ENCODE data around the gene PUSL1. TPM values are rescaled to one million over a fixed set of nuclear protein-coding genes. Genes with fewer than 3 reads are reported as not detected.

PUSL1 gene
- total RNA-seq, 1 donor from 2014 or later: 16.2 TPM

DNA sequence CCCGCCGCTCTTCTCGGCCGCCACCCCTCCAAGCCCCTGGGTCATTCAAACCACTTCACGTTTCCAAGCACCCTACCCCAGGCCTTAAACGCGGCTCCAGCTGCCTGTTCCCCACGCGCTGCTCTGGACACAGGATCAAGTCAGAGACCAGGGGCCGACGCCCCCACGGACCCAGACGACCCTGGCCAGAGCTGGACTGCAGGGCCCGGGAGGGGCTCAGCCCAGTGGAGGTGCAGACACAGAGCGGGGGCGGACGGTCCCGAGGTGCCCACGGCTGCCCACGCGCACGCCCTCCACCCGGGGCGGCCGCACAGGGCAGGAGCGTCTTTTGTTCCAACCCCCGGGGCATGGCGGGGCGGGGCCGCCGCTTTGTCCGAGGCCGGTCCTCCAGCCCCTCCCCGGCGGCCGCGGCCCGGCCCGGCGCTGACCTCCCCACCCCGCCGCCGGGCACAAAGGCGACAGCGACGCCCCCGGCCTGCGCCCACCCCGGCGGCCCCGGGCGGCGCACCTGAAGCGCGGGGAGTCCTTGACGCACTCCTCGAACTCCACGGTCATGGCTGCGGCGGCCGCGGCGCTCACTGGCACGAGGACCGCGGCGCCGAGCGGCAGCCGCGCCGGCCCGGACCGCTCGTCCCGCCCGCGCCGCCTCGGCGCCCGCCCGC, 1.0 kb upstream of the PUSL1 start:
- Histone ChIP-seq H3K36me3 (peaks cover 30% of the 10 kb centered on the region), H3K27me3 (ENCODE audit: low read depth) (no peaks in the 10 kb centered on the region), H3K4me1 (peaks cover 46% of the 10 kb centered on the region), H3K27ac (peak overlapping the region; percentile 93), H3K9me3 (no peaks in the 10 kb centered on the region), H3K4me3 (peak overlapping the region; percentile 93)
- intact Hi-C loops (cut with DNase I): no loop called here
- peak in 1 of 2 donors; percentile 11 for ATAC-seq
- DNase-seq: peak; percentile 75
- TF ChIP-seq, protein P1, sequence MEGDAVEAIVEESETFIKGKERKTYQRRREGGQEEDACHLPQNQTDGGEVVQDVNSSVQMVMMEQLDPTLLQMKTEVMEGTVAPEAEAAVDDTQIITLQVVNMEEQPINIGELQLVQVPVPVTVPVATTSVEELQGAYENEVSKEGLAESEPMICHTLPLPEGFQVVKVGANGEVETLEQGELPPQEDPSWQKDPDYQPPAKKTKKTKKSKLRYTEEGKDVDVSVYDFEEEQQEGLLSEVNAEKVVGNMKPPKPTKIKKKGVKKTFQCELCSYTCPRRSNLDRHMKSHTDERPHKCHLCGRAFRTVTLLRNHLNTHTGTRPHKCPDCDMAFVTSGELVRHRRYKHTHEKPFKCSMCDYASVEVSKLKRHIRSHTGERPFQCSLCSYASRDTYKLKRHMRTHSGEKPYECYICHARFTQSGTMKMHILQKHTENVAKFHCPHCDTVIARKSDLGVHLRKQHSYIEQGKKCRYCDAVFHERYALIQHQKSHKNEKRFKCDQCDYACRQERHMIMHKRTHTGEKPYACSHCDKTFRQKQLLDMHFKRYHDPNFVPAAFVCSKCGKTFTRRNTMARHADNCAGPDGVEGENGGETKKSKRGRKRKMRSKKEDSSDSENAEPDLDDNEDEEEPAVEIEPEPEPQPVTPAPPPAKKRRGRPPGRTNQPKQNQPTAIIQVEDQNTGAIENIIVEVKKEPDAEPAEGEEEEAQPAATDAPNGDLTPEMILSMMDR (IDR thresholded peaks at IDR 0.05): no peak

DNA sequence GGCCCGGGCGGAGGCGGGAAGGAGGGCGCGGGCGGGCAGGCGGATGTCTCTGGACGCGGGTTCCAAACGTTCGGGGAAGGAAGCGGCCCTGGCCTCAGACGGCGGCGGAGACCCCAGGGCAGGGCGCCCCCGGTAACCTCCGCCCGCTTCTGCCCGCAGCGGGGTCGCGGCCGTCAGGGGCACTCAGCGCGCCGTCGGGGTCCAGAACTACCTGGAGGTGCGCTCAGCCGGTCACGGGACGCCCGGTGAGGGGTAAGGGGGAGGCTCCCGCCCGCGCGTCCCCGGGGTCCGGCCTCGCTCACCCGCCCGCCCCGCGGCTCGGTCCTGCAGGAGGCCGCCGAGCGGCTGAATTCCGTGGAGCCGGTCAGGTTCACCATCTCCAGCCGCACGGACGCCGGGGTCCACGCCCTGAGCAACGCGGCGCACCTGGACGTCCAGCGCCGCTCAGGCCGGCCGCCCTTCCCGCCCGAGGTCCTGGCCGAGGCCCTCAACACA, 406 bp downstream of the PUSL1 start:
- Histone ChIP-seq H3K27me3 (ENCODE audit: low read depth) (no peaks in the 10 kb centered on the region), H3K27ac (peak overlapping the region; percentile 93), H3K4me1 (peaks cover 45% of the 10 kb centered on the region), H3K4me3 (peak overlapping the region; percentile 93), H3K9me3 (no peaks in the 10 kb centered on the region), H3K36me3 (peaks cover 44% of the 10 kb centered on the region)
- ATAC-seq (peak; percentile 1 to 13), DNase-seq (no peak)
- TF ChIP-seq, protein P1 (IDR thresholded peaks at IDR 0.05): no peak
- intact Hi-C loops (cut with DNase I): no loop called here

DNA sequence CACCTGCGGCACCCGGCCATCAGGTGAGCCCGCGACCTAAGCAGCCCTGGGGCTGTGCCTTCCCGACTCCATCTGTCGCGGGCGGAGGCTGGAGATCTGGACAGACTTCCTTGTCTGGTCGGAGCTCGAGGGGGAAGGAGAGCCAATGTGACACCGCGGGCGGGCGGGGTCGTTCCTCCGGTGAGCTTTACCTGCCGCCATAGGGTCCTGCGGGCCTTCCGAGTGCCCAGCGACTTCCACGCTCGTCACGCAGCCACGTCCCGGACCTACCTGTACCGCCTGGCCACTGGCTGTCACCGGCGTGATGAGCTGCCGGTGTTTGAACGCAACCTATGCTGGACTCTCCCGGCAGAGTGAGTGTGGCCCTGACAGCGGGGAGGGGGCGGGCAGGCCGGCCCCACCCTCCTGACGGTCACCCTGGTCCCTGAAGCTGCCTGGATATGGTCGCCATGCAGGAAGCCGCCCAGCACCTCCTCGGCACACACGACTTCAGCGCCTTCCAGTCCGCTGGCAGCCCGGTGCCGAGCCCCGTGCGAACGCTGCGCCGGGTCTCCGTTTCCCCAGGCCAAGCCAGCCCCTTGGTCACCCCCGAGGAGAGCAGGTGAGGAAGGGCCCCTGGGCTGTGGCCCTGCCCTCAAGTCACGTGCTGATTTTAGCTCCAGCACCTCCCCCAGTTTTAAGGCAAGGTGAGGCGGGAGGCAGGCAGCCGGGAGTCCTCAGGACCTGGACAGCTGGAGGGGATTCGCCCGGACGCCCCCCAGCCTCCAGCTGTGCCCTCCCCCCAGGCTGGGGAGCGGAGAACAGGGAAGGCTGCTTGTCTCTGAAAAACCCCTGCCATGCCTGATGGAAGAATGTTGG, 1.1 kb downstream of the PUSL1 start:
- peaks cover 39% of the 10 kb centered on the region for H3K4me1 ChIP-seq
- peaks cover 50% of the 10 kb centered on the region for H3K36me3 ChIP-seq
- DNase-seq (peak; percentile 66), ATAC-seq (no peak)
- no peaks in the 10 kb centered on the region for H3K27me3 ChIP-seq (ENCODE audit: low read depth)
- TF ChIP-seq, protein P1 (IDR thresholded peaks at IDR 0.05): no peak
- H3K4me3 ChIP-seq: peak overlapping the region; percentile 93
- intact Hi-C loops (cut with DNase I): no loop called here
- peak overlapping the region; percentile 93 for H3K27ac ChIP-seq
- H3K9me3 ChIP-seq: no peaks in the 10 kb centered on the region

DNA sequence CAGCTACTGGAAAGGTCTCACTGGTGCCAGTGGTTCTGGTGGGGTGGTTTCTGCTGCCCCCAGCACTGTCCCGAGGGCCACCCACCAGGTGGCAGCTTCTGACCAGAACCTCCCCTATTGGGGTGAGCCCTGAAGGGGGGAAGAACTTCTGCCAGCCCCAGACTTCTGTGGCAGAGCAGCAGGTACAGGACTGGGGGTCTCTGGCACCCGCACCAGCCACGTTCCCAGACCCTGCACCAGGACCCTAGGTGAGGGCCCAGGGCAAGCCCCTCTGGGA, 1.6 kb downstream of the PUSL1 start:
- Histone ChIP-seq H3K9me3 (no peaks in the 10 kb centered on the region), H3K36me3 (peaks cover 56% of the 10 kb centered on the region), H3K27ac (peak overlapping the region; percentile 93), H3K4me3 (no peak overlapping the region), H3K27me3 (ENCODE audit: low read depth) (no peaks in the 10 kb centered on the region), H3K4me1 (peaks cover 33% of the 10 kb centered on the region)
- intact Hi-C loops (cut with DNase I): no loop called here
- DNase-seq (no peak), ATAC-seq (no peak)
- TF ChIP-seq, protein P1 (IDR thresholded peaks at IDR 0.05): no peak

DNA sequence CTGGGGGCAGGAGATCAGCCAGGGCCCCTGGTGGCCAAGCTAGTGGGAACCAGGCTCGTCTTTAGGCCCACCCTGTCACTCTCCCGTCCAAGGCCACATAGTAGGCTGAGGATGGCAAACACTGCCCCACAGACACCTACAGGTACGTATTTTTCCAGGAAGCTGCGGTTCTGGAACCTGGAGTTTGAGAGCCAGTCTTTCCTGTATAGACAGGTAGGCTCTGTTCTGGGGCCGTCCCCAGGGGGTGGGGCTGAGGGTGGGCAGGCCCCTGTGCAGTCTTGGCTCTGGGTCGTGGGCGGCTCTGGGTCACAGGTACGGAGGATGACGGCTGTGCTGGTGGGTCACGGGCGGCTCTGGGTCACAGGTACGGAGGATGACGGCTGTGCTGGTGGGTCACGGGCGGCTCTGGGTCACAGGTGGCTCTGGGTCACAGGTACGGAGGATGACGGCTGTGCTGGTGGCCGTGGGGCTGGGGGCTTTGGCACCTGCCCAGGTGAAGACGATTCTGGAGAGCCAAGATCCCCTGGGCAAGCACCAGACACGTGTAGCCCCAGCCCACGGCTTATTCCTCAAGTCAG, 2.2 kb downstream of the PUSL1 start:
- H3K27ac ChIP-seq: no peak overlapping the region
- ATAC-seq: no peak
- no peak overlapping the region for H3K4me3 ChIP-seq
- H3K36me3 ChIP-seq: peaks cover 59% of the 10 kb centered on the region
- no peak for DNase-seq
- intact Hi-C loops (cut with DNase I): no loop called here
- TF ChIP-seq, protein P1 (IDR thresholded peaks at IDR 0.05): no peak
- no peaks in the 10 kb centered on the region for H3K9me3 ChIP-seq
- peaks cover 28% of the 10 kb centered on the region for H3K4me1 ChIP-seq
- H3K27me3 ChIP-seq (ENCODE audit: low read depth): no peaks in the 10 kb centered on the region
